ENCODE measurements around the gene KDM5C.
A peak's percentile ranks its signal among the peaks of the same experiment; 100 is the strongest.

The KDM5C gene

DNA sequence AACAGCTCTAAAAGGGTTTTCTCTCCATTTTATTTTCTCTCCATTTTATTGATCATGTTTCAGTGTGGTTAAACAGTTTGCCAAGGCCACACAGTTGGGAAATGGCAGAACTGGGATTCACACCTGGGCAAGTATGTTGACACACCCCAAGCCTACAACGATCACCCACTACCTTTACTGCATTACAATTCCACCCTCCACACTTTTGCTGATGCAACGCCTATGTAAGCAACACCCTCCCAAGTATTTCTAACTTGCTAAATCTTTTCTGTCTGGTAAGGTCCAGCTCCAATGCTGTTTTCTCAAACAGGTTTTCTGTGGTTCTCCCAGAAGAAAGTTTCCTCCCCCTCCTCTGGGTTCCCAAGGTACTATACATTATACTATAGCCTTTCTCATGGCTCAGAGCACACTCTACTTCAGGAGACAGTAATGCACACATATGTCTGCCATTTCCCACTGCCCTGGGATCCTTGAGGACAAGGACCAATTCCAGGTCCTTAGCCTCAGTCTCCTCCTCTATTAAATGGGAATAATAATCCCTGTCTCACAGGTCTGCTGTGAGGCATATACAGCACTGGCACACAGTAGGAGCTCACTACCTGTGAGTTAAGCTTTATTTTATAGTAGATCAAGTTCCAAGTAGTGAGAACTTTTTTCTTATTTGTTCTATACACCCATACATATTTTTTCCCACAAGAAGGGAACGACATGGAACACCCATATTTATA is 28.4 kb upstream of the KDM5C start:
- H3K27ac ChIP-seq: peak overlapping the region; percentile 10
- DNase-seq (ENCODE audit: low read depth, low spot score): no peak

DNA sequence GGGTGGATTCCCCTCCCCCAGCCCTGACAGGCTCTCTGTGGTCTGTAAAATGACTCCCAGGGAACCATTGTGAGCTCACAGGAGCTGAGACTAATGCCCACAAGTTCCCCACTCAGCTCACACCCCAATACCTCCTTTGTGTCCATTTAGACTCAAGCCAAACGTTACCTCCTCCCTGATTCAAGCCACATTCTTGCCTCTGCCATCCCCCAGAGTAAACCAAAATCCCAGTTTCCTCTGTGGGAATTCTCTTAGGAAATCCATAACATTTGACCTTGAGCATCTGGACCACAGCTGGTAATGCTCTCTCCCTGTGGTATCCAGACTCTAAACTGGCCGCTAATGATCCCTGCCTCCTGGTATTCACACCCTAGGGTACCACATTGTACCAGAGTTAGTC is 26.3 kb upstream of the KDM5C start:
- no peak for DNase-seq (ENCODE audit: low read depth, low spot score)
- no peak overlapping the region for H3K27ac ChIP-seq

DNA sequence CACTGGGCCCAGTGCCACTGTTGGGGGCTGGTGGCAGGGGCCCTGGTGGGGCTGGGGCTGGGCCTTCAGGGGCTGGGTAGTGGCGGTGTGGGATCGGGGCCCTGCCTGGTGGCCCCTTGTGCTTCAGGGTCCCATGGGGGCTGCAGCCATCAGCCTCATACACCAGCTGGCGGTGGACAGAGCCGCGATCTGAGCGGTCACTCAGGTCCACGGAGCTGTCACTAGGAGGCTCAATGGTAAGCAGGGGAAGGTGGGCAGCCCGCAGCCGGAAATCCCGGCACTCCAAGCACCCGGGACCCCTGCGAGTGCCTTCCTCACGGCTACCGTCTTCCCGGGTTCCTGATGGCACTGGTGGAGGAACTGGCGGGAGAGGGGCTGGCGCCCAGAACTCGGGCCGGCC is 25.5 kb upstream of the KDM5C start:
- H3K27ac ChIP-seq: no peak overlapping the region
- DNase-seq (ENCODE audit: low read depth, low spot score): no peak

DNA sequence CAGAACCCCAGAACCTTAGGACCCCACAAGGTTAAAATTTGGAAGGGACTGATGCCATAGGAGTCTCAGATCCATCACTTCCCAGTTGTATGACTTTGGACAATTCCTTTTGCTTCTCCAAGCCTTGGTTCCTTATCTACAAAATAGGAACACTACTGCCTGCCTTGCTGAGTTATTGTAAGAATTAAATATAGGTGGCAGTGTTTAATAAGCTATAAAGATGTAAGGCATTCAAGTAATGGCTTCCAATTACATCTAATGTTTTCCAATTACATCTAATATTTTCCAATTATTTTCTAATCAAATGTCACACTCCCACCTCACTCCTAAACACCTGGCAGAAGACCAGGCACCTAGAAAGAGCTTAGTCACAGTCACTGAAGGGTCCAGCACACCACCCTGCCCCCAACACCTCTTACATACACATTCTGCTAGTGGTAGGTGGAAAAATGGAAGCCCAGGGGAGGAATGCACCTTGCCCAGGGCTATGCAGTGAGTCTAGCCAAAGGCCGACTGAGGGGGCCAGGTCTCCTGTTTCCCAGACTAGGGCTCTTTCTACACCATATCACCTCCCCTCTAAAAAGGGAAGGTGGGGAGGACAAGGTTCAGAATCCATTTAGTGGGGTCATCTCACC is 24.5 kb upstream of the KDM5C start:
- no peak overlapping the region for H3K27ac ChIP-seq
- no peak for DNase-seq (ENCODE audit: low read depth, low spot score)

DNA sequence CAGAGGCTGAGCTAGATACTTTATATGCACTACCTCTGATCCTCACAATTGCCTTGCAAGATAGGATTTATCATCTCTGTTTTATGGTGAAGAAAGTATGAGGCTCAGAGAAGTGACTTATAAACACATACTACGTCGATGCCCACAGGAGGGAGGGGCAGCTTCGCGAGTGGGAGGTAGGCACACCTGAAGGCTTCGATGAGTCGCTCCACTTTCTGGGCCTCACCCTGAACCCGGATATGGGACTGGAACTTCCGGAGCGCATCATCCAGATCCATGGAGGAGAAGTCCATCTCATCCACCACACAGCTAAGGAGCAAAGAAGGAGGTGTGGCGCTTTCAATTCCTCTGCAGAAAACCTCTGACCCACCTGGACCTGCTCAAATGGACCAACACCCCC is 22.9 kb upstream of the KDM5C start:
- no peak overlapping the region for H3K27ac ChIP-seq
- no peak for DNase-seq (ENCODE audit: low read depth, low spot score)

DNA sequence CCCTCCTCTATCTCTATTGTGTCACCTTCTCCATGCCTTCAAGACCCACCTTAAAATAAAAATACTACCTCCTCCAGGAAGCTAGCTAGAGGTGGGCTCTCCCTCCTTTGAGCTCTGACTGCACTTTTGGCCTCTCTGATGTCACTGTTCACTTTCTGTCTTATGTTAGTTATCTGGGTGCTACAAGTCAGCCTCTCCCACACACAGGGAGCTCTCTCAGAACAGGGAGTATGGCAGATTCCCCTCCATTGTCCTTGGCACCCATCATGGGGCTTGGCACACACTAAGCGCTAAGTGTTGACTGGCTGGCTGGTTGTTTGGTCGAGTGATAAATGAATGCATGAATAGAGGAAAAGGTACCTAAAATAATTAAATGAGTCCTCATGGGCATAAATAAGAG is 21.2 kb upstream of the KDM5C start:
- H3K27ac ChIP-seq: no peak overlapping the region
- DNase-seq (ENCODE audit: low read depth, low spot score): no peak

DNA sequence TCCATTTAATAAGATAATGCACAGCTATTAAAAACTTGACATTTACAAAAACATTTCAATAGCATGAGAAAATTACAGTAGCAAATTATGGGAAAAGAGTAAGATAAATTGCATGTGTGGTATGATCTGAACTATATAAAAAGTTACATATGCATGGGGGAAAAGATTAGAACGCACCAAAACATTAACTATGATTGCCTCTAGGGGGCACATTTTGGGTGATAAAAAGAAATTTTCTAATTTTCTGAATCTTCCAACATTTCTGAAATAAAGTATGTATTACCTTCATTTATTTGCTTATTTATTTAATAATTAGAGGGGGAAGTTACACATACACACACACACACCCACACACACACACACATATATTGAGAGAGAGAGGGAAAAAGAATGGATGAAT is 19.6 kb upstream of the KDM5C start:
- no peak for DNase-seq (ENCODE audit: low read depth, low spot score)
- H3K27ac ChIP-seq: no peak overlapping the region

DNA sequence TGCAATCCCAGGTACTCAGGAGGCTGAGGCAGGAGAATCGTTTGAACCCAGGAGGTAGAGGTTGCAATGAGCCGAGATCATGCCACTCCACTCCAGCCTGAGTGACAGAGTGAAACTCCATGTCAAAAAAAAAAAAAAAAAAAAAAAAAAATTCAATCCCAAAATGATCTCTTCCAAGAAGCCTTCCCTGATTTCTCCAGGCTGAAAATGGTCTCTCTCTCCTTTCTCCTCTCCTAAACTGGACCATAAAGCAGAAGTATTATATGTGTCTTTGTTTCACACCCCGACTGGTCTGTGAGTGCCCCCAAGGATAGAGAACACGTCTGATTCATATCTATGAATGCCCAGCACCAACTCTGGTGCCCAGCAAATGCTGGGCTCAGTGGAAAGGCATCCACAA is 17.3 kb upstream of the KDM5C start:
- no peak overlapping the region for H3K27ac ChIP-seq
- DNase-seq (ENCODE audit: low read depth, low spot score): no peak

DNA sequence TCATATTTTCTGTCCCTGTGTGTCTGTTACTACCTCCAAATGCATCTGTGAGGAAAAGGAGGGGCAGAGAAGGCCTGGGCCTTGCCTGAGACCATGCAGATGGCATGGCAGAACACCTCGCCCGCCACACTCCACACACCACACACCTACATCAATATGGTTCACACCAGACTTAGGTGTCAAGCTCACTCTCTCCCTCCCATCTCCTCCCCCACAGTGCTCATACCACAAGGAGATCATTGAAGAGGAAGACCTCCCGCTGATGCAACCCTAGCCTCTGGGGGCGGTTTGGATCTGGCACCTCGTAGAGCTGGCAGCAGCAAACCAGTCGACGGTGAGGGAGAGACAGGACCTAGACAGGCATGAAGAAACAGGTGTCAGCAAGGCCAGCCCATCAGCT is 16.6 kb upstream of the KDM5C start:
- no peak for DNase-seq (ENCODE audit: low read depth, low spot score)
- H3K27ac ChIP-seq: no peak overlapping the region

DNA sequence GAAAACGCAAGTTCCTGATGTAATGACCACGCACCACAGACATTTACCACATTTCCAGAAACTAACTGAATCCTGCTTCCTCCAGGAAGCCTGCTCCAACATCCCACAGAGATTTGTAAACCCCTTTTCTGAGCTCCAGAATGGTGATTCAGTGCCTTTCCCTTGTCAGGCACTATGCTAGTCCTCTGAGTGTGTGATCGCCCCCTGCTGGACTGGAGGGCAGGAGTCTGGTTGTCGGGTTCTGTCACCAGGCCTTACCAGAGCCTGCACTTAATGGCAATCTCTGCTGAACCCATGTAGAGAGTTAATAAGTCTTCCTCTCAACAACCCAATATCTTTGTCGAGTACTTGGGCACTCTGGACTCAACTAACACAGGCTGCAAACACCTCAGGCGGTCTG is 14.5 kb upstream of the KDM5C start:
- no peak for DNase-seq (ENCODE audit: low read depth, low spot score)
- no peak overlapping the region for H3K27ac ChIP-seq

DNA sequence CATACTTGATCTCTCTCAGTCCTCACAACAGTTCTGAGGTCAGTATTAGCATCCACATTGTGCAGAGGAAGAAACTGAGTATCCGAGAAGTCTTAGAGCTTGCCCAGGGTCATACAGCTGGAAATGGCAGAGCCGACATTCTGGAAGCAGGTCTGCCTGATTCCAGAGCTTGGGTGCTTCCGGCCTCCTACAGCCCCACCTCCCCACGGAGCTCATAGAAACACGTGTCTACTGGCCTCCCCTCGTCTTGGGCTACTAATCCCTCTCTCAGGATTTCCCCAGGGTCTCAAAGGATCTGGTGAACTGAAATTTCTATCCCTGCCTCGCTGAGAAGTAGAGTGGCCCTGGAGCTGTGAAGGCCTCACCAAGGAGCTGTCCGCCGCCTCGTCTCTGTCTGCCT is 12.0 kb upstream of the KDM5C start:
- H3K27ac ChIP-seq: no peak overlapping the region
- DNase-seq (ENCODE audit: low read depth, low spot score): no peak

DNA sequence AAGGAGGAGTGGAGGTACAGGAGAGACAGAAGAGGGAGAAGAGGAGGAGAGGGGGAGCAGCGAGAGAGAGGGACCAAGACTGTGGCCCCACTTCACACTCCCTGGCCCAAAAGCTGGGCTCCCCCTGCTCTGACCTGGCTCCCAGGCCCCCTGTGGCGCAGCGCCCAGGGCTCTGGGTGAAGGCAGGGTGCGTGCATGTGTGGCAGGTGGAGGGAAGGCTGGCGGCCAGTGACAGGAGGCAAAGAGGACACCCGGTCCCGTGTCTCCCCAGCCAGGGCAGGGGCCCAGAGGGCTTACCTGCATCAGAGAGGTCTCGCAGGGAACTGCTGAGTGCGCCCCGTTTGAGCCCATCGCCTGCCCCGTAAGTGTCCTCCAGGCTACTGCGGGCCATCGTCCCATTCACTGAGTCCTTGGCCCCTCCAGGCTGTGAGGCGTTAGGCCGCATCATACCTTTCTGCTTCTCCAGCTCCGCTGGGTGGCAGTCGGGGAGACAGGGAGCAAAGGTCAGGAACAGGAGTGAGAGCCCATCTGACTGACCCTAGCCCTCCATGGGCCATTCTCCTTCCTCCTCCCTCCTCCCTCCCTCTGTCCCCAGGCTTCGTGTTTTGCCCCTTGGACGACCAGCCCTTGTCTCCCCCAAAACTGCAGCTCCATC is 11.1 kb upstream of the KDM5C start:
- no peak overlapping the region for H3K27ac ChIP-seq
- DNase-seq (ENCODE audit: low read depth, low spot score): no peak

DNA sequence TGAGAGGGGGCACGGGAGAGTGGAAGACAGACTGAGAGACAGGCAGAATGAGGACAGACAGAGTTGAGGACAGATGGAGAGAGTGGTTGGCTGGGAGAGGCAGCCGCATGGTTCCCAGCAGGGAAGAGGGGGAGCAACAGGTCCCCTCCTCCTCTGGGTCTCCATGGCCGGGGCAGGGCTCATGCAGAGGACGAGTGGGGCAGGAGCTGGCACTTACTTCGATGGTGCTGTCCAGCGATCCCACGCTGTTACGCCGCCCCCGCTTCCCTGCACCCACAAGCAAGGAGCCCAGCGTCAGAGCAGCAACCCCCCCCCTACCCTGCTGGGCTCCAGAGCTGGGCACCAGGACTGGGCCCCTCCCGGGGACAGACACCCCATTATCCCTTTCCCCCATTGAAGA is 10.6 kb upstream of the KDM5C start:
- no peak for DNase-seq (ENCODE audit: low read depth, low spot score)
- H3K27ac ChIP-seq: no peak overlapping the region

DNA sequence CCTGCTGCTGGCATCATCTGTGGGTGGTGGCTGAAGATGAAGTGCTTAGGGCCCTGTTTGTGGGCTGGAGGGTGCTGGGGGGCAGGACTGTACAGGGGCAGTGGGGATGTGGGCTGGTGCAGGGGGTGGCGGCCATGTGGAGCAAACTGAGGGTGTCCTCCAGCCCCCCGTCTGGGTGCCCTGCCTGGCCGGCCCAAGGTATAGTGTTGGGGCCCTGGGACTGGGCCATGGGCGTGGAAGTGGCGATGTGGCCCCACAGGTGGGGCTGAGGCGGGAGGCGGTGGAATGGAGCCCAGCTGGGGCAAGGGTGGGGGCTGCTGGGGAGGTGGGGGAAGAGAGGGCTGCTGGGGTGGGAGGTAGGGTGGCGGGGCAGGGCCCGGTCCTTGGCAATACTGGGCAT is 9.5 kb upstream of the KDM5C start:
- DNase-seq (ENCODE audit: low read depth, low spot score): no peak
- H3K27ac ChIP-seq: no peak overlapping the region

DNA sequence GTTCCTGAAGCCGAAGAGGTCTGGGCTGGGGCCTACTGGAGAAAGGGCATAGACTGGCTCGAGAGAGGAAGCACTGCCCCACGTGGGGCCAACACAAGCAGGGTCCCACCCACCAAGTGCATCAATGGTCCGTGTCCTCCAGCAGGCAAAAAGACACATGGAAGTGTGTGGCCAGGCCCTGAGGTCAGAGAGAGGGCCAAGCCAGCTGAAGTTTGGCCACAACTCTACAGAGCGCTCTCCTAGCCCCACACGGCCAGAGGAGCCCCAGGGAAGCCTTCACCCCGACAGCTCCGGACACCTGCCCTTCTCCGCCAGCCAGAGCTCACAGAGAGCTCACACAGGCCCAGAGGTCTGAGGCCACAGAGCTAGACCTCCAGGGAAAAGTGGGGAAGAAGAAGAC is 8.5 kb upstream of the KDM5C start:
- no peak for DNase-seq (ENCODE audit: low read depth, low spot score)
- no peak overlapping the region for H3K27ac ChIP-seq

DNA sequence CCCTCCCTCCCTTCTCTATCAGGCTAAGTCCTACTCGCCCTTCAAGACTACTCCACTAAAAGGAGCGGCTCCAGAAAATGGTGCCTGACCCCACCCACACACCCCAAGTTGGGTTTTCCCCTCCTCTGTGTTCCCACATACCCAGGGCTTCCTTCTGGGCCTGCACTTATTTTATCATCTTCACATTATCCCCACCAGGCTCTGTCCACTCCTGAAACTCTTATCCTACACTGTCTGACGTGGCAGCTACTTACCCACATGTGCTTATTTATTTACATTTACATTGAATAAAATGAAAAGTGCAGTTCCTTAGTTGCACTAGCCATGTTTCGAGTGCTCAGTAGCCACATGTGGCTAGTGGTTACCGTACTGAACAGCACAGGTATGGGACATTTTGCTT is 5.1 kb upstream of the KDM5C start:
- no peak overlapping the region for H3K27ac ChIP-seq
- DNase-seq (ENCODE audit: low read depth, low spot score): no peak

DNA sequence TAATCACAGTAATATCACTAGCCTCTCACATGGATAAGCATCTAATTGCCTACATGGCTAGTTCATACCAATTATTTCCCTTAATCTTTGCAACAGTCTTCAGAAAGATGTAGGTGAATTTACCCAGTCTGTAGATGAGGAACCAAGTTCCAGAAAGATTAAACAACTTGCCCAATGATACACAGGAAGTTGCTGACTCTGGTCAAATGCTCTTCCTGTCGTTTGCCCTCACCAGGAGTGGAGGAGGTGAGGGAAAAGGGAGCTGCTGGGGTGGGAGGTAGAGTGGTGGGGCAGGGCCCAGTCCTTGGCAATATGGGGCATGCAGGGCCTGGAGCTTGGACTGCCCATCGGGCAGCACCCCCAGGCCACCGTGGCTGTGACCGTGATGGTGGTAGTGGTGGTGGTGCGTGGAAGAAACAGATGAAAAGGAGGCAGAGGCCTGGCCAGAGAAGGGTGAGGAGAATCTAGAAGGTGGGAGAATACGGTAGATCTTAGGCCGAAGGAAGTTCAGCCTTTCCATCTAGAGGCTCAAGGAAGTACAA is 2.3 kb upstream of the KDM5C start:
- no peak overlapping the region for H3K27ac ChIP-seq
- DNase-seq (ENCODE audit: low read depth, low spot score): no peak

DNA sequence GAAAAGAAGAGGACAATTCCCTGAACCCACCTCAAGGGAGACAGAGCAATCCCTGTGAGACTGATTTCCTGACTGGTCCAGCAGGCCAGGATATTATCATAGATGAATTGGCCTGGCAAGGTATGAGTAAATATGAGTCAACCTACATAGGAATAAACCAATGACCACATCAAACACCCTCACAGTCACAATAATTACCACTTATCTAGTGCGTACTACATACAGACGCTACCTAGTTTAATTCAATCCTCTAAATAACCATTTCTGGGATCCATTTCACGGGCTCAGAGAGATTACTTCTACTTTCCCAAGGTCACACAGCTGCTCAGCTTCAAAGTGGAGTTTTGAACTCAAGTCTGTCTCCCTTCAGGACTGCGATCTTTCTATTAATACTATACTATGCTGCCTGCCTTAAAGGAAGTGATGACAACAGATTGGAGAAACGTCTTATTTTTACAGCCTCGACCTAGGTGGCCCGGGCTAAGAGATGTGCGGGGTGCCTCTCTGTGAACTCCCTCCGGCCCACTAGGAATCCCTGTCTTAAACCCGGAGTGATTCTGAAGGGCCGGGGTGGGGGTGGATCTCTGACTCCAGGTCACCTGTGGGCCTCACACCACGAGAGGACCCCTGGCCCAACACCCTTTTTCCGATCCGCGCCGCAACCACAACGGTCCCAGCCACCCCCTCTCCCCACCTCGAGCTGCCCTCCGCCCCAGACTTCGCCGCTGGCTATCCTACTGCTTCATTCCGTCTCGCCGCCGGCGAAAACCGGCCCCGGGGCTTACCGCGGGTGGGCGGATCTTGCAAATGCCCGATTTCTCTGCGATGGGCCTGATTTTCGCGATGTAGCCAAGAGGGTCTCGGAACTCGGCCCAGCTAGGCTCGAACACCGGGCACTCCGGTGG is 800 bp downstream of the KDM5C start:
- peak; percentile 41 for DNase-seq (ENCODE audit: low read depth, low spot score)
- peak overlapping the region; percentile 73 for H3K27ac ChIP-seq

DNA sequence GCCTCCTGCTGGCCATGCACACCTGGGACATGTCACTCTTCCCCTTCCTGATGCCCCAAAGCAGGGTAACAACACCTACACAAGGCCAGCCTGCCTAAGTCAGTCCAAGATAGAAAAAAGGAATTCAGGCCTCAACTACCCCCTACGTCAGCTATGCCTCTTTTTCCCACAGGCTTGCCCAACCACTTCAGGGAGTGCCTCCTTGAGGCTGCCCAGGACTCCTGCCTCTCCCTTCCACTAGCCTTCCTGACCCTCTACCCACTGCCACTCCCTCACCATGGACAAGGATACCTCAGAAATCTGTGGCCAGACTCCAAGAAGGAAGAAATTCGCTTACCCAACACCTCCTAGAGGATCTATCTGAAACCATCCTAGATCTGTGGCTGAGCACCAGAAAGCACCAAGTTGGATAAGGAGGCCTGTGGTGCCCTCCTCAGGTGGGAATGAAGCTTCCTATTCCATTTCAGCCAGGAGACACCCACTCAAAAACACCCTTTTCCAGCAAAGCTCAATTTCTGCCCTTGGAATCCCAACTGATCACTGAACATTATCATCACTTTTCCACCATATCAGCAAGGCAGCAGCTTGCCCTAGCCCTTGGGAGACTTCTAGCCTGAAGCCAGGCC is 1.8 kb downstream of the KDM5C start:
- no peak for DNase-seq (ENCODE audit: low read depth, low spot score)
- H3K27ac ChIP-seq: peak overlapping the region; percentile 73

DNA sequence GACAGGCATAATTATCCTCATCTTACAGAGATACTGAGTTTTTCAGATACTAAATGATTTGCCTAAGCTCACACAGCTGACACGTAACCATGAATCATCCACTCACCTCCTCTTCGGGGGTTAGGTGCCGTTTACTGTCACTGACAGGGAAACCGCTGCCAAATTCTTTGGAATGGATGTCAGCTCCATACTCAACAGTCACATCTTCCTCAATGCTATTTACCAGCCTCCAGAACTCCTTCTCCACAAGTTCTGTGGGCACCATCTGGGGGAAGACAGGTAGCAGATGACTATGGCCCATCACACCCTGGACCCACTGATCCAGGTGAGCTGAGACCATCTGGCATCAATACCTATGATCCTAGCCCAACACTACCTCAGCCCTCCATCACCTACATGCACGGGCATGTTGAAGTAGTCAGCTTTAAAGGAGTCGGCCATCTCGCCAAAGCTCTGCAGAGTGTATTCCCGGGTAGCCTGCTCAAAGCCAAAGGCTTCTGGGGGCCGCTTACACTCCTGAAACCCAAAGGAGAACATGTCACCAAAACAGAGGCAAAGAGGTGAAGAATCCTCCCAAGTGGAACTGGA is 13.5 kb downstream of the KDM5C start:
- peak; percentile 41 for DNase-seq (ENCODE audit: low read depth, low spot score)
- H3K27ac ChIP-seq: peak overlapping the region; percentile 54

Data from epithelial cell of prostate (primary cell).